Measurements from ENCODE around the gene COPZ1.

The COPZ1 gene

GRCh38 chr12:54398995-54399793 is 74.3 kb downstream of the COPZ1 start:
- peak; percentile 71 for DNase-seq

DNA sequence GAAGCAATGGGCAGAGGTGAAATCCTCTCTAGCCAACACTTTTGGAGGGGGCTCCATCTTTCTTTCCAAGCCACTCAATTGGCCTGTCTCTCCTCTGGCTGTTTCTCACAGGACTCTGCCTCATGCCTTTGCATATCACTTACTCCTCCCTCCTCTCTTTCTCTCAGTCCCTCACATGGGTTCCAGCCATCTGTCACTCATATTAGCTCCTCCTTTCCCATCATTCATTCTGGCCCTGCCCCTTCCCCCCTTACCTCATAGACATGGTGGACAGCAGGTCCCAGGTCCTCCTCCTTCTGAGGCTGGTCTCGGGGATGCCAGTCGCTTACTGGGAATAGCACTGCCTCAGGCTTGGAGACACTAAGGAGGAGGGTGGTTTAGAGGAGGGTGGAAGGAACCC is 76.2 kb downstream of the COPZ1 start:
- no peak for DNase-seq
